ENCODE measurements around the gene USP16. TPM values are rescaled to one million over a fixed set of nuclear protein-coding genes. Genes with fewer than 3 reads are reported as not detected.
A peak's percentile ranks its signal among the peaks of the same experiment; 100 is the strongest.

Gene USP16
- polyA plus RNA-seq, 2 of the 4 experiments (the other 2 are of a cell fraction): 23.6 to 40.7 TPM

DNA sequence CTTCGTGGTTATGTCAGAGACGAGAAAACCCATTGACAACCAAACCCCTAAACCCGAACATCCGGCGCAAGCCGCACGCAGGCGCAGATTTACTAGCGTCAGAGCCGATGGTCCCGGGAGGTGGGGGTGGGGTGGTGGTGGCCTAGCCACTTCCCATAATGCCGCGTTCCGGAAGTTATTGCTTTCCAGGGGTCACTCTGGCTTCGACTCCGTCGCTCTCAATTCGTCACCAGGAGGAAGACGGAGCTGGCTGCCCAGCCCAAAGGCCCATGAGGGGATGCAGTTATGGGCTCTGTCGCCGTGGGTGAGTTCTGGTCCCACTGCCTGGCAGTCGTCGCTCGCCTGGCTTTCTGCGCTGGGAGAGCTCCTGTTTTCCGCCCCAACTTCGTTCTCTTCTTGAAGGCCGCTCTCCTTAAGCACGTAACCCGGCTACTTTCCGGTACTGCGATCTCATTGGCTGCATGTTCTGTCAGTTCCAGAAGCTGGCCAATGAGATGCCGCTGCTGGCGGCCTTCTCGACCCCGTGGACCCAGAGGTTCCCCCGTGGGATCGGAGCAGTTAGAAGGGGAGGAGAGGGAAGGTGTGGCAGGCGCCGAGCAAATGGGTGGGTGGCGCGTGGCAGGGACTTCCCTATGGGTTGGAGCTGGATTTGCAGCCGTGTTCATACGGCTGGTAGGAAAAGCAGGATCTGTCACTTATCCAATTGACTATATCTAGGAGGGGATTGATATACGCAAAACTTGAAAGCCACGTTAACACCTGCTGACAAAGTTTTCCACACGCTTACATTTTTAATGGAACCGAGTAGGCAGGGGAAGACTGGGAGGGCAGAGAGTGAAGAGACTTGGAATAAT is at the start of gene USP16 (continued):
- no peak for TF ChIP-seq BHLHE40 (IDR thresholded peaks at IDR 0.05; ENCODE audit: low read depth, low read length)
- no peak for TF ChIP-seq CHD4 (IDR thresholded peaks at IDR 0.05; ENCODE audit: borderline replicate concordance)
- TF ChIP-seq NR3C1 (IDR thresholded peaks at IDR 0.05): no peak
- no peak for TF ChIP-seq ZFP36 (IDR thresholded peaks at IDR 0.05; ENCODE audit: borderline replicate concordance, partially characterized antibody)
- no peak for TF ChIP-seq POLR2AphosphoS2 (conservative IDR thresholded peaks at IDR 0.05; ENCODE audit: low read length)
- TF ChIP-seq, protein P1, sequence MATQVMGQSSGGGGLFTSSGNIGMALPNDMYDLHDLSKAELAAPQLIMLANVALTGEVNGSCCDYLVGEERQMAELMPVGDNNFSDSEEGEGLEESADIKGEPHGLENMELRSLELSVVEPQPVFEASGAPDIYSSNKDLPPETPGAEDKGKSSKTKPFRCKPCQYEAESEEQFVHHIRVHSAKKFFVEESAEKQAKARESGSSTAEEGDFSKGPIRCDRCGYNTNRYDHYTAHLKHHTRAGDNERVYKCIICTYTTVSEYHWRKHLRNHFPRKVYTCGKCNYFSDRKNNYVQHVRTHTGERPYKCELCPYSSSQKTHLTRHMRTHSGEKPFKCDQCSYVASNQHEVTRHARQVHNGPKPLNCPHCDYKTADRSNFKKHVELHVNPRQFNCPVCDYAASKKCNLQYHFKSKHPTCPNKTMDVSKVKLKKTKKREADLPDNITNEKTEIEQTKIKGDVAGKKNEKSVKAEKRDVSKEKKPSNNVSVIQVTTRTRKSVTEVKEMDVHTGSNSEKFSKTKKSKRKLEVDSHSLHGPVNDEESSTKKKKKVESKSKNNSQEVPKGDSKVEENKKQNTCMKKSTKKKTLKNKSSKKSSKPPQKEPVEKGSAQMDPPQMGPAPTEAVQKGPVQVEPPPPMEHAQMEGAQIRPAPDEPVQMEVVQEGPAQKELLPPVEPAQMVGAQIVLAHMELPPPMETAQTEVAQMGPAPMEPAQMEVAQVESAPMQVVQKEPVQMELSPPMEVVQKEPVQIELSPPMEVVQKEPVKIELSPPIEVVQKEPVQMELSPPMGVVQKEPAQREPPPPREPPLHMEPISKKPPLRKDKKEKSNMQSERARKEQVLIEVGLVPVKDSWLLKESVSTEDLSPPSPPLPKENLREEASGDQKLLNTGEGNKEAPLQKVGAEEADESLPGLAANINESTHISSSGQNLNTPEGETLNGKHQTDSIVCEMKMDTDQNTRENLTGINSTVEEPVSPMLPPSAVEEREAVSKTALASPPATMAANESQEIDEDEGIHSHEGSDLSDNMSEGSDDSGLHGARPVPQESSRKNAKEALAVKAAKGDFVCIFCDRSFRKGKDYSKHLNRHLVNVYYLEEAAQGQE (IDR thresholded peaks at IDR 0.05): no peak
- TF ChIP-seq RNF2 (IDR thresholded peaks at IDR 0.05; ENCODE audit: borderline replicate concordance, low read depth): no peak
- TF ChIP-seq FOSL2 (IDR thresholded peaks at IDR 0.05): no peak
- no peak for TF ChIP-seq FOSL2 (CRISPR knock-in tag; IDR thresholded peaks at IDR 0.05)
- no peak for TF ChIP-seq NFE2L2 (conservative IDR thresholded peaks at IDR 0.05; ENCODE audit: low read length)
- TF ChIP-seq POLR2A (IDR thresholded peaks at IDR 0.05; ENCODE audit: low read length): peak; percentile 6; the same call in 1 of the 2 replicates
- no peak for TF ChIP-seq CBX8 (IDR thresholded peaks at IDR 0.05)
- TF ChIP-seq HDAC2 (IDR thresholded peaks at IDR 0.05): no peak
- TF ChIP-seq, protein P2, sequence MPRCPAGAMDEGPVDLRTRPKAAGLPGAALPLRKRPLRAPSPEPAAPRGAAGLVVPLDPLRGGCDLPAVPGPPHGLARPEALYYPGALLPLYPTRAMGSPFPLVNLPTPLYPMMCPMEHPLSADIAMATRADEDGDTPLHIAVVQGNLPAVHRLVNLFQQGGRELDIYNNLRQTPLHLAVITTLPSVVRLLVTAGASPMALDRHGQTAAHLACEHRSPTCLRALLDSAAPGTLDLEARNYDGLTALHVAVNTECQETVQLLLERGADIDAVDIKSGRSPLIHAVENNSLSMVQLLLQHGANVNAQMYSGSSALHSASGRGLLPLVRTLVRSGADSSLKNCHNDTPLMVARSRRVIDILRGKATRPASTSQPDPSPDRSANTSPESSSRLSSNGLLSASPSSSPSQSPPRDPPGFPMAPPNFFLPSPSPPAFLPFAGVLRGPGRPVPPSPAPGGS (IDR thresholded peaks at IDR 0.05): peak; percentile 61; the same call in 1 of the 3 replicates
- no peak for TF ChIP-seq HMGXB4 (CRISPR knock-in tag; IDR thresholded peaks at IDR 0.05; ENCODE audit: borderline replicate concordance)
- TF ChIP-seq MAZ (IDR thresholded peaks at IDR 0.05; ENCODE audit: borderline replicate concordance, low read depth, low read length): no peak
- no peak for TF ChIP-seq RFX5 (IDR thresholded peaks at IDR 0.05)
- no peak for TF ChIP-seq EHMT2 (IDR thresholded peaks at IDR 0.05; ENCODE audit: low read depth)
- no peak for TF ChIP-seq ESRRA (IDR thresholded peaks at IDR 0.05; ENCODE audit: borderline replicate concordance, low read length)
- no peak for TF ChIP-seq EHF (CRISPR knock-in tag; IDR thresholded peaks at IDR 0.05)
- TF ChIP-seq HEYL (CRISPR knock-in tag; IDR thresholded peaks at IDR 0.05): no peak
- no peak for TF ChIP-seq SMC3 (IDR thresholded peaks at IDR 0.05)
- TF ChIP-seq GATA3 (IDR thresholded peaks at IDR 0.05; ENCODE audit: borderline replicate concordance): no peak
- TF ChIP-seq TFCP2L1 (CRISPR knock-in tag; IDR thresholded peaks at IDR 0.05): no peak
